Thoracic aorta (tissue), 2 donors: ENCODE measurements around the gene CEP164. TPM values are rescaled to one million over a fixed set of nuclear protein-coding genes. Genes with fewer than 3 reads are reported as not detected.

Experiments
- ATAC-seq: fragments of 150-250 bp; one replicate; pipeline ENCODE4 v1.8.0; 2017; ENCODE audit warnings: low read depth; ENCODE audit not compliant: insufficient number of reproducible peaks, low FRiP score
- DNase-seq: peaks from one replicate; pipeline ENCODE4 v3.0.0-alpha.2; 2020; ENCODE audit warnings: low spot score
- H3K27ac ChIP-seq, 2 donors: fragments of 200-600 bp; sonication (generic); 1 replicate in 1 of 2; 2 replicates in 1 of 2; pipeline ENCODE4 v1.5.1; 2016; ENCODE audit warnings: mild to moderate bottlenecking in 2 of 2, moderate library complexity in 2 of 2
- H3K27me3 ChIP-seq: fragments of 200-600 bp; sonication (generic); replicated peaks from 2 replicates; pipeline ENCODE4 v1.6.0; 2016; ENCODE audit warnings: mild to moderate bottlenecking; ENCODE audit not compliant: insufficient read depth
- H3K36me3 ChIP-seq: fragments of 200-600 bp; sonication (generic); one replicate; pipeline ENCODE4 v1.5.1; 2016
- H3K4me1 ChIP-seq, 2 donors: fragments of 200-600 bp; sonication (generic); 1 replicate in 1 of 2; 2 replicates in 1 of 2; pipeline versions ENCODE4 v1.5.1 to v1.6.0; 2016; ENCODE audit warnings: low read depth in 2 of 2, mild to moderate bottlenecking in 1 of 2; ENCODE audit not compliant: control insufficient read depth in 1 of 2
- H3K4me3 ChIP-seq: fragments of 200-600 bp; sonication (generic); 2 replicates; pipeline ENCODE4 v1.5.1; 2016; ENCODE audit warnings: mild to moderate bottlenecking
- H3K9me3 ChIP-seq: fragments of 200-600 bp; sonication (generic); 2 replicates; pipeline ENCODE4 v1.5.1; 2016
- CTCF ChIP-seq: fragments of 200-600 bp; sonication (generic); IDR thresholded peaks from one replicate; pipeline ENCODE4 v1.5.1; 2019; ENCODE audit warnings: antibody characterized with exemption
- total RNA-seq, 2 donors: library from RNA; depleted of rRNA; stranded (reverse); fragments of >200 nt; gene quantifications; one replicate each; pipeline versions ENCODE4 v1.1.0 to v1.2.3, GENCODE V29; 2016

Gene CEP164
- total RNA-seq, 2 donors from 2014 or later: 27.9 to 53.4 TPM

DNA sequence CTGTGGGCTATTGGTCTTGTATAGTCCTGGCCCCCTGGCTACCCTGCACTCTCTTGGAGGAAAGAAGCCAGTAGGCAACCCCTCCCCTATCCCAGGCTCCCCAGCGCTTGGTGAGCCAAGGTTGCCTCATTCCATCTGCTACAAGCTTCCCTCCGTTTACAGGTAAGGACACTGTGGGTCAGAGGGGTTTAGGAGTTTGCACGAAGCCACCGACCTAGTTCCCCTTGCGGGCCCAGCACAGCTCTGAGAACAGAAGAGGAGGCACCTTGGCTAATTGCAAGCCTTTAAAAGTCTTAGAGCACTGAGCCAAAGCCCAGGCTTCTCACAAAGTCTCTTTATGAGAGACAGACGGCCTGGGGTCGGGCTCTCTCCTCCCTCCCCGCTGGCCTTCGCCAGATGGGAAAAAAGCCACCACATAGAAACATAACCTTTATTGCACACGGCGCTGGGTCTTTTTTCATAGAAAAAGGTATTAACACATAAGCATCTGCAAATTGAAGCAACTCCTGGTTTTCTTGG is 99.8 kb downstream of the CEP164 start:
- ATAC-seq (no peak), DNase-seq (no peak)
- Histone ChIP-seq H3K27me3 (no peaks in the 10 kb centered on the region), H3K27ac (no peak overlapping the region), H3K36me3 (no peaks in the 10 kb centered on the region), H3K4me1 (no peaks in the 10 kb centered on the region), H3K9me3 (no peaks in the 10 kb centered on the region), H3K4me3 (no peak overlapping the region)
- no peak for TF ChIP-seq CTCF

GRCh38 chr11:117428186-117428855 is 100.7 kb downstream of the CEP164 start:
- H3K36me3 ChIP-seq: no peaks in the 10 kb centered on the region
- no peaks in the 10 kb centered on the region for H3K4me1 ChIP-seq
- H3K9me3 ChIP-seq: no peaks in the 10 kb centered on the region
- no peaks in the 10 kb centered on the region for H3K27me3 ChIP-seq
- ATAC-seq: no peak
- no peak overlapping the region for H3K27ac ChIP-seq
- H3K4me3 ChIP-seq: no peak overlapping the region
- no peak for DNase-seq
- TF ChIP-seq CTCF: no peak

DNA sequence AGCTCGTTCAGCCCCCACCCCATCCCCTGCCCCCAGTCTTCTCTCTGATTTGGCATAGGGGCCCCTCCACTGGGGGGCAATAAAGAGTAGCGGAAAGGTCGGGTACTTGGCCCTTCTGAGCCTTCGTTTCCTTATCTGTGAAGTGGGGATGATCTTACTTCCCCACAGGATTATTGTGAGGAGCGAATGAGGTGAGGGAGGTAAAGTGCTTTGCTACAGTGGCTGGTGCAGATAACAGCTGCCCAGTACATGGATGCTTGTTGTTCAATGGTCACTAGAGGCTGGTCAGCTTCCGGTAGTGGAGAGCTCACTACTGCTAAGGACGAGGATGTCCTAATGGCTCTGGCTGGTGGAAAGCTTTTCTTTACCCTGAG is 101.2 kb downstream of the CEP164 start:
- no peak for TF ChIP-seq CTCF
- no peaks in the 10 kb centered on the region for H3K36me3 ChIP-seq
- no peak overlapping the region for H3K4me3 ChIP-seq
- no peaks in the 10 kb centered on the region for H3K4me1 ChIP-seq
- H3K27me3 ChIP-seq: no peaks in the 10 kb centered on the region
- no peak overlapping the region for H3K27ac ChIP-seq
- H3K9me3 ChIP-seq: no peaks in the 10 kb centered on the region
- DNase-seq (no peak), ATAC-seq (no peak)

- H3K27ac ChIP-seq: no peak overlapping the region
- no peak for TF ChIP-seq CTCF
- H3K4me3 ChIP-seq: no peak overlapping the region
- H3K9me3 ChIP-seq: no peaks in the 10 kb centered on the region
- no peaks in the 10 kb centered on the region for H3K36me3 ChIP-seq
- ATAC-seq (no peak), DNase-seq (no peak)
- H3K27me3 ChIP-seq: no peaks in the 10 kb centered on the region
- no peaks in the 10 kb centered on the region for H3K4me1 ChIP-seq
These were observed 102.8 kb downstream of the CEP164 start for GRCh38 chr11:117430293-117430955.

GRCh38 chr11:117431436-117431835 is 103.8 kb downstream of the CEP164 start:
- Histone ChIP-seq H3K4me1 (no peaks in the 10 kb centered on the region), H3K4me3 (no peak overlapping the region), H3K9me3 (no peaks in the 10 kb centered on the region), H3K36me3 (no peaks in the 10 kb centered on the region), H3K27ac (no peak overlapping the region), H3K27me3 (no peaks in the 10 kb centered on the region)
- ATAC-seq: no peak
- no peak for DNase-seq
- TF ChIP-seq CTCF: no peak
